Superior temporal gyrus (tissue), 1 donor: ENCODE measurements around the gene DENND4C.
"Not testable (repeated sequence)": the region's sequence is repeated elsewhere in the genome, so short reads cannot be mapped to it uniquely, and the experiment has no call there.

Experiments
- DNase-seq: peaks from one replicate; pipeline ENCODE4 v3.0.0-alpha.2; 2016; ENCODE audit errors: extremely low spot score

DENND4C gene

DNA sequence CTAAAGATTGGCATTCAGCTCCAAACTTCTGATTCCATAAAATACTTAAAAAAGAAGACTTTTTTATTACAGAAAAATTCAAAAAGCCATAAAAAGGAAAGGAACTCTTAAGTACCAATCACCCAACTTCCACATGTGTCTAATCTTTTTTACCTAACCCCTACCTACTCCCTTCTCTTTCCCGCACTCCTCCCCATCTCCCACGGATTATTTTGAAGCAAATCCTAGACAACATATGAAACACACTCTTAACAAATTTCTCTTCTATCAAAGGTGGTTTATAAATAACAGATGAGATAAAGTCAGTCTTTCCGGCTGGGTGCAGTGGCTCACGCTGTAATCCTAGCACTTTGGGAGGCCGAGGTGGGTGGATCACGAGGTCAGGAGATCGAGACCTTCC is 5.9 kb upstream of the DENND4C start:
- no peak for DNase-seq

DNA sequence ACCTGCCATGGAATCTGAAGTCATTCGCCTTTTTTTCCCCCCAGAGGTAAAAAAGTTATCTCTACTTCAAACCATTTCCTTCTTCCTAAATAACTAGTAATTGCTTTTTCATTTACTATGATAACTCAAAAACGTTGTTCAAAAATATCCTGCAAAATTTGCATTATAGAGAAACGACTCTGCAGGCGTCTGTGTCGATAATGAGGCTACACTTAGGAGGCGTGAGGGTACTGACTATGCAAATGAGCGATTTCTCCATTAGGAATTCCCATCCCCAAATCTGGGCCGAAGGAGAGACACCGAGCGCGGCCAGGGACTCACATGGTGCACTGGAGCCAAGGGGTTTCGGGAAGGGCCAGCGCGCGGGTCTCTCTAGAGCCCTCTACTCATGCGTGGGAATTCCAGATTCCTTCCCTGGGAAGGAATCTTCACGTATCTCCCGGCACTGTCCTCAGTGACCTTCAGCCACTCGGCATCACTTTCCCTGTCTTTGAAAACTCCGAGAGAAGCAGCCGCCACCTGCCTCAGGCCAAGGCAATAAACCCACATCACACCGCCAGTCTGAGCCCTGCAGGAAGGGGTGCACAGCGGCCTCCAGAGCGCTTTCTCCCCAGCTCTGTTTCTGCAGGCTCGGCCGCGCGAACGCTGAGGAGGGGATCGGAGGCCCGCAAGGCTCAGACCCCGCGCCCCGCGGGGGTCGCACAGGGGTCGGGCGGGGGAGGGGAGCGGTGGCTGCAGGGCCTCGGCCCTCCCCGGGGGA is 718 bp upstream of the DENND4C start:
- peak; percentile 64 for DNase-seq

DNA sequence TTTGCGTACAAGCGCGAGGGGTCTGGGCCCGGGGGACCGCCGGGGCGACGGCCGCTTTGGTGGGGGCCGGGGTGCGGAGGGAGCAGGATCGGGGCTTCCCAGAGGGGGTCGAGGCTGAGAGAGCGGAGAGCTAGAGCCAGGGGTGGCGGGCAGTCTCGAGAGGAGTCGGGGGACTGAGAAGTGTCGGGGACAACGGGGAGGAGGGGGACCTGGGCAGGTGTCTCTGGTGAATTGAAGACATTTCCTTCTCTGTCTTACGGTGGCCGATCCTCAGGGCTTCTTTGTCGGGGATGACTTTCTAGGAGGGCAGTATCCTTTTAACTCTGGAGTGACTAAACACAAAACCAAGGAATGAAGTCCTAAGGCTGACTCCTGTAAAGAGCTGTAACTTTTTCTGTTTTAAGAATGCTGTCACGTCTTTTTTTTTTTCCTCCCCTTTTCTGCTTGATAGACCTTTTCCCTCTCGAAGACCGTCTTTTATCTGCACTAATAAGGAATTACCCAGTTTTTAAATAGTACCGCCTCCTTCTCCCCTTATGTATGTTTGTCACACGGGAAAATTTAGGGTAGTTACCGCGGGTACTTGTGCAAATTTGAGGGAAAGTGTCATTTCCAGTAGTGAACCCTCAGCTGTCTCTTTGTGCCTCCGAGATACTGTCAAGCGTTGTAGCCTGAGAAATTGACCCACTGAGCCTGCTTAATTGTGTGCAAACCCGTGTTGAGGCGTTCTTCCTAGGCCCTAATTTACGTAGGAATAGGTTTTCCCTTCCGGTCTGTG is 822 bp downstream of the DENND4C start:
- DNase-seq: peak; percentile 45

DNA sequence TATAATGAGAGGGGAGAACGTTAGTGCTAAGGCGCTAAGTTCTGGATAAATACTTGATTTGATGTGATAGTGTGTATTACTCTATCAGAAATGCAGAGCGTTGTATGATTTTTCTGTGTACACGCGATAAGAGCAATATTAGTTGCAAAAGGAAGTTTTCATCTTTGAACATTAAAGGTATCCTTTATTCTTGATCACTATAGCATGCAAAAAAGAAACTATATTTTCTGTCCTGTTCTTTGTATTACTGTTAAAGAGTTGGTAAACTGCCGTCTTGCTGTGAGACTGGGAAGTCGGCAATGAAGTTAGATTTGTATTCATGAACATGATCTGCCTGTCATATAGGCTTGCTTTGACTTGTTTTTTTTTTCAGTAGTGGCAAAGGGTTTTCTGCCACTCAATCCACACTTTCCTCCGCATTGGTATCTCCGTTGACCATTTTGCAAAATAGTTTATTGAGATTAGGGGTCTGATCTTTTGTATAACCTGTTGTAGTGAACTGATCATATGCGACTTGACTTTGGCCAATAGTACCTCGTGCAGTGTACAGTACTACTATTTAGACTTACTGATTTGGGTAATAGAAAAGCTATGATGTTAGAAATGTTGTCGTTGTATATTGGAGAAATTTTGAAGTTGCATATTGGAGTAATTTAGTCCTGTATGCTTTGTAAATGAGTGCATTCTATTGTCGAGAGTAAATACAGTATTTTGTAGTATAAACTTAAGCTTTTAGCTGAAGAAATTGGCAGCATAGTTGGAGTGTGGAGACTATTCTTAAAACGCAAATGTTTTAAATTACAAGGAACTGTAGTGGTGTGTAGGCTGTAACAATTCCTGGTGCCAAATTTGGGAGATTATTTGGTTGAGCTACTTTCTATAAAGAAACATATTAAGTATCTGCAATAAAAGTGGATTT is 1.7 kb downstream of the DENND4C start:
- peak; percentile 57 for DNase-seq

DNA sequence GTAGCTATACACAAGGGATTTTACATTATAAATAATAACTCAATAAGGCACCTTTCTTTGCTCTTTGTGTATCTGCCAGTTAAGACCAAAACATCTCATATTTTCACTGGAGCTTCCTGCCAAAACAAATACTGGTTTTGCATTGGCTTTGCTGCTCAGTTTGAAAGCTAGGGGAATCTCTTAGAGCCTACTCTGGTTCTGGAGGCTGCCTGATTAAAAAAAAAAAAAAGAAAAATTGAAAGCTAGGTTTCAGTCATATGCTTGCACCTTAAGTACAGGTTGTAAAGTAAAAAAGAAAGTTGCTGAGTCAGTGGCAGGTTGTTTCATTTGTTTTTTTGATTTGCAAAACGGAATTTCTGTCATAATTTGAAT is 2.3 kb downstream of the DENND4C start:
- peak; percentile 26 for DNase-seq

DNA sequence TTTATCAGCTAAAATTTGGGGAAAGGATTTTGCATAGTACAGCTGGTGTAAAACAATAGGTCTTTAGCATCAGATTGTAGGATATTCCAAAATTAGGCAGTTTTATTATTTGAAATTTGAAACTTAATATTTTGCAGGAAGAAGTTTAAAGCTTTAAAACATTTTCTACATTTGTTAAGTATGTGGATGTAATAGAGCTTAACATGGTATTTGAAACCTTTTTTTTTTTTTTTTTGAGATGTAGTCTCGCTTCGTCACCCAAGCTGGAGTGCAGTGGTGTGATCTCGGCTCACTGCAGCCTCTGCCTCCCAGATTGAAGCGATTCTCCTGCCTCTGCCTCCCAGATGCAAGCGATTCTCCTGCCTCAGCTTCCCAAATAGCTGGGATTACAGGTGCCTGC is 2.9 kb downstream of the DENND4C start:
- no peak for DNase-seq

DNA sequence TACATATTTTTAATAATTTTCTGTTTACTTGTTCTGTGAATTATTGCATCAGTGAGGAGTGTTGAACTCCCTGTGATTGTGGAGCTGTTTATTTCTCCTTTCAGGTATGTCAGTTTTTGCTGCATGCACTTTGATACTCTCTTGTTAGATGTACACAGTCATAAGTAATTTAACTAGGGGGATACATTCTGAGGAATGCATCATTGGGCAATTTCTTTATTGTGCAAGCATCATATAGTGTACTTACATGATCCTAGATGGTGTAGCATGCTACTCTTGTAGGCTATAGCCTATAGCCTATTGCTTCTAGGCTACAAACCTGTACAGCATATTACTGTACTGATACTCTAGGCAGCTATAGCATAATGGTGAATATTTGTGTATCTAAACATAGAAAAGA is 9.5 kb downstream of the DENND4C start:
- DNase-seq: no peak

DNA sequence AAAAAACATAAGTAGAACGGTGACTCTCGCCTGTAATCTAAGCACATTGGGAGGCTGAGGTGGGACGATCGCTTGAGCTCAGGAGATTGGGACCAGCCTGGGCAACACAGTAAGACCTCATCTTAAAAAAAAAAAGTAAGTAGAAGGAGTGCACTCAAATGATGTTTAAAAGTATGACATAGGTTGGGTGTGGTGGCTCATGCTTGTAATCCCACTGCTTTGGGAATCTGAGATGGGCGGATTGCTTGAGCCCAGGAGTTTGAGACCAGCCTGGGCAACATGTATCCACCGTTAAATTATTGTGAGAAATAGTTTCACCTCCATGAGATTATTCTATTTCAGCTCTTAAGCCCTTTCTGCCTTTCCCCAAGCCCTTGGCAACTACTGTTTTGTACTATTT is 11.2 kb downstream of the DENND4C start:
- DNase-seq: no peak

DNA sequence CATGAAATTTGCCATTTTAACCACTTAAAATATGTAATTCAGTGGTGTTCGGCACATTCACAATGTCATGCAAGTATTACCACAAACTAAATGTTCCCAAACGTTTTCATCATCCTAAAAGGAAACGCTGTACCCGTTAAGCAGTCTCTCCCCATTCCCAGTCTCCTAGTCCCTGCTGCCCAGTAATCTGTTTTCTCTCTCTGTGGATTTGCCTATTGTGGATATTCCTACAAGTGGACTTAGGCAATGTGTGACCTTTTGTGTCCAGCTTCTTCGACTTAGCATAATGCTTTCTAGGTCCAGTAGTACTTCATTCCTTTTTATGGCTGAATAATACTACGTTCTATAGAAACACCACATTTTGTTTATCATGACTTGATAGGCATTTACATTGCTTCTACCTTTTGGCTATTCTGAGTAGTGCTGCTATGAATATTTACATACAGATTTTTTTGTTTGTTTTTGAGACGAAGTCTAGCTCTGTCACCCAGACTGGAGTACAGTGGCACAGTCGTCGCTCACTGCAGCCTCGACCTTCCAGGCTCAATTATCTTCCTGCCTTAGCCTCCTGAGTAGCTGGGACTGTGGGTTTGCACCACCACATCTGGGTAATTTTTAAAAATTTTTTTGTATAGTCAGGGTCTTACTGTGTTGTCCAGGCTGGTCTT is 13.0 kb downstream of the DENND4C start:
- DNase-seq: no peak

DNA sequence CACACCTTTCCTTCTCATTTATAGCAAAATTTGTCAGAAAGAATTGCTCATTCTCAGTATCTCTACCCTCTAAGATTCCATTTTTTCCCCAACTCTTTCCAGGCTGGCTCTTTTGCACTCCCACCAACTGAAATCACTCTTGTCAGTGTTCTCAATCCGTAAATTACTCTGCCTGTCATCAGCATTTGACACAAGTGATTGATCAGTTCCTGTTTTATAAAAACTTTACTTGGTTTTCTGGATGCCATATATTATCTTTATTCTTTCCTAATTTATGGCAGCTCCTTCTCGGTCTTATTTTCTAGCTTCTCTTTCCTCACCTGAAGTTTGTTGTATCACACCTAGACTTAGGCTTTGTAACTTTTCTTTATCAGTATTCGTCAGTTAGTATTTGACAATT is 16.4 kb downstream of the DENND4C start:
- no peak for DNase-seq

DNA sequence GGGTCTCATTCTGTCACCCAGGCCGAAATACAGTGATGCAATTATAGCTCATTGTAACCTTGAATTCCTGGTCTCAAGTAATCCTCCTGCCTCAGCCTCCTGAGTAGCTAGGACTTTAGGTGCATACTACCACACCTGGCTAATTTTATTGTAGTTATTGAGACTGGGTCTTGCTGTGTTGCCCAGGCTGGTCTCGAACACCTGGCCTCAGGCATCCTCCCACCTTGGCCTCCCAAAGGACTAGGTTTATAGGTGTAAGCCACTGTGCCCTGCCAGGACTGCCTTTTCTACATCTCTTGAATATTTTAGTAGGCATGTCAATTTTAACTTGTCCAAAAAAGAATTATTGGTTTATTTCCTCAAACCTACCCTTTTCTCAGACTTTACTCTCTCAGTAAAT is 16.9 kb downstream of the DENND4C start:
- DNase-seq: no peak

DNA sequence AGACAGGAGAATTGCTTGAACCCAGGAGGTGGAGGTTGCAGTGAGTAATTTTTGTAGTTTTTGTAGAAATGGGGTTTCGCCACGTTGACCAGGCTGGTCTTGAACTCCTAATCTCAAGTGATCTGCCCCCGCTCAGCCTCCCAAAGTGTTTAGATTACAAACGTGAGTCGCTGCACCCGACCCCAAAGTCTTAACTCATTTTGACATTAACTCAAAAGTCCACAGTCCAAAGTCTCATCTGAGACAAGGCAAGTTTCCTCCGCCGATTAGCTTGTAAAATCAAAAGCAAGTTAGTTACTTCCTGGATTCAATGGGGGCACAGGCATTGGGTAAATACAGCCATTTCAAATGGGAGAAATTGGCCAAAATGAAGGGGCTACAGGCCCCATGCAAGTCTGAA is 19.9 kb downstream of the DENND4C start:
- DNase-seq: not testable (repeated sequence)

DNA sequence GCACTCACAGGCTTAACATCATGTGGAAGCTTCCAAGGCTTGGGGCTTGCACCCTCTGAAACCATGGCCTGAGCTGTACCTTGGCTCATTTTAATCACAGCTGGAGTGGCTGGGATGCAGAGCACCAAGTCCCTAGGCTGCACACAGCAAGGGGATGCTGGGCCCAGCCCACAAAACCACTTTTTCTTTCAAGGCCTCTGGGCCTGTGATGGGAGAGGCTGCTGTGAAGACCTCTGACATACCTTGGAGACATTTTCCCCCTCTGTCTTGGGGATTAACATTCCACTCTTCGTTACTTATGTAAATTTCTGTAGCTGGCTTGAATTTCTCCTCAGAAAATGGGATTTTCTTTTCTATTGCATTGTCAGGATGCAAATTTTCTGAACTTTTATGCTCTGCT is 20.7 kb downstream of the DENND4C start:
- not testable (repeated sequence) for DNase-seq

DNA sequence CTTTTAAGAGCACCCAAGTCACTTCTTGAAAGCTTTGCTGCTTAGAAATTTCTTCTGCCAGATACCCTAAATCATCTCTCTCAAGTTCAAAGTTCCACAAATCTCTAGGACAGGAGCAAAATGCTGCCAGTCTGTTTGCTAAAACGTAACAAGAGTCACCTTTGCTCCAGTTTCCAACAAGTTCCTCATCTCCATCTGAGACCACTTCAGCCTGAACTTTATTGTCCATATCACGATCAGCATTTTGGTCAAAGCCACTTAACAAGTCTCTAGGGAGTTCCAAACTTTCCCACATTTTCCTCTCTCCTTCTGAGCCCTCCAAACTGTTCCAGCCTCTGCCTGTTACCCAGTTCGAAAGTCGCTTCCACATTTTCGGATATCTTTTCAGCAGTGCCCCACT is 21.1 kb downstream of the DENND4C start:
- not testable (repeated sequence) for DNase-seq

DNA sequence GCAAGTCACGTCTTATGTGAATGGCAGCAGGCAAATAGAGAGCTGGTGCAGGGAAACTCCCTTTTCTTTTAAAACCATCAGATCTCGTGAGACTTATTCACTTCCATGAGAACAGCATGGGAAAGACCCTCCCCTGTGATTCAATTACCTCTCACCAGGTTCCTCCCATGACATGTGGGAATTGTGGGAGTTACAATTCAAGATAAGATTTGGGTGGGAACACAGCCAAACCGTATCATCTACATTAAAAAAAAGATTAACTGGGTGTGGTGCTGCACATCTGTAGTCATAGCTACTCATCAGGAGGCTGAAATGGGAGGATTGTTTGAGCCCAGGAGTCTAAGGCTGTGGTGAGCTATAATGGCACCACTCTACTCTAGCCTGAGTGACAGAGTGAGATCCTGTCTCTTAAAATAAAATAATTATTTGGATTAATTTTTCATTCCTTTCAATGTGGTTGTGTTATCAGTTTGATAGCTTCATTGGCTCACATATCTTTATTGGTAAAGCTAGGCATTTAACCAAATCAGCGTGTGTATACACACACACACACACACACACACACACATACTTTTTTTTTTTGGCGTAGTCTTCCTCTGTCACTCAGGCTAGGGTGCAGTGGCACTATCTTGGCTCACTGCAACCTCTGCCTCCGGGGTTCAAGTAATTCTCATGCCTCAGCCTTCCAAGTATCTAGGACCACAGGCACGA is 21.8 kb downstream of the DENND4C start:
- no peak for DNase-seq

DNA sequence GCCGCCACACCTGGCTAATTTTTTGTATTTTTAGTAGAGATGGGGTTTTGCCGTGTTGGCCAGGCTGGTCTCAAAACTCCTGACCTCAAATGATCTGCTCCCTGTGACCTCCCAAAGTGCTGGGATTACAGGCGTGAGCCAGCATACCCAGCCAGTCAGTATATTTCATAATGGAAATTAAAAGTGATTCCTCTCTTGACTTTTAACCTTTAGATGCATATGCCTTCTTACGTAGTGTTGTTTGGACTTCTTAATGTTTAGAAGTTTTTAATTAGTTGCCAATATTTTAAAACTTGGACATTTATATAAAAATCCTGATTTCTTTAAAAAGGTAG is 22.4 kb downstream of the DENND4C start:
- no peak for DNase-seq

DNA sequence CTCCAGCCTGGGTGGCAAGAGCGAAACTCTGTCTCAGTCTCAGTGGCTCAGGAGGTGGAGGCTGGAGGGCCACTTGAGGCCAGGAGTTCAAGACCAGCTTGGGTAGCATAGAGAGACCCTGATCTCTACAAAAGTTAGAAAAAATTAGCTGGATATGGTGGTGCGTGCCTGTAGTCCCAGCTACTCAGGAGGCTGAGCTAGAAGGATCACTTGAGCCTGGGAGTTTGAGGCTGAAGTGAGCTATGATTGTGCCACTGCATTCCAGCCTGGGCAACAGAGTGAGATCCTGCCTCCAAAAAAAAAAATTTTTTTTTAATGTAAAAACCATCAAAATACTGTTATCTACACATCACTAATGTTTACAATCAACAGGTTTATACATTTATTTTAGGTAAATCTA is 24.6 kb downstream of the DENND4C start:
- no peak for DNase-seq

DNA sequence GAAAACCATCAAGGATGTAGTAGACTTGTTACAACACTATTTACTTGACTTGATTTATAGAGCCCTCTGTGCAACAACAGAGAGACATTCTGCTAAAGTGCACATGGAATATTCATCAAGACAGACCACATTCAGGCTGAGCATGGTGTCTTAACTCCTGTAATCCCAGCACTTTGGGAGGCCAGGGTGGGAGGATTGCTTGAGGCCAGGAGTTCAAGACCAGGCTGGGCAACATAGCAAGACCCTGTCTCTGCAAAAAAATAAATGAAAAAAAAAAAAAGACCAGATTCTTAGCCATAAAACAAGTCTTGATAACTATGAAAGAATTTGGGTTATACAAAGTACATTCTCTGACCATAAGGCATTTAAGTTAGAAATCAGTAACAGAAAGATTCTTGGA is 25.3 kb downstream of the DENND4C start:
- peak; percentile 25 for DNase-seq

DNA sequence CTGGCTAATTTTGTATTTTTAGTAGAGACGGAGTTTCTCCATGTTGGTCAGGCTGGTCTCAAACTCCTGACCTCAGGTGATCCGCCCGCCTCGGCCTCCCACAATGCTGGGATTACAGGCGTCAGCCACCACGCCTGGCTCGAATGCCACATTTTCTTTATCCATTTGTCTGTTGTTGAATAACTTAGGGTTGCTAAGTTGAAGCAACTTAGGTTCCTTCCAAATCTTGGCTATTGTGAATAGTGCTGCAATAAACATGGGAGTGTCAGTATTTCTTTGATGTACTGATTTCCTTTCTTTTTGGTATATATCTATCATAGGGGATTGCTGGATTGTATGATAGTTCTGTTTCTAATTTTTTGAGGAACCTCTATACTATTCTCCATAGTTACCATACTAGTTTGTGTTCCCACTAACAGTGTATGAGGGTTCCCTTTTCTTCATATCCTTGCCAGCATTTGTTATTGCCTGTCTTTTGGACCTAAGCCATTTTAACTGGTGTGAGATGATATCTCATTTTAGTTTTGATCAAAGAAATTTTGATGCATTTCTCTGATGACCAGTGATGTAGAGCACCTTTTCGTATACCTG is 29.3 kb downstream of the DENND4C start:
- not testable (repeated sequence) for DNase-seq

DNA sequence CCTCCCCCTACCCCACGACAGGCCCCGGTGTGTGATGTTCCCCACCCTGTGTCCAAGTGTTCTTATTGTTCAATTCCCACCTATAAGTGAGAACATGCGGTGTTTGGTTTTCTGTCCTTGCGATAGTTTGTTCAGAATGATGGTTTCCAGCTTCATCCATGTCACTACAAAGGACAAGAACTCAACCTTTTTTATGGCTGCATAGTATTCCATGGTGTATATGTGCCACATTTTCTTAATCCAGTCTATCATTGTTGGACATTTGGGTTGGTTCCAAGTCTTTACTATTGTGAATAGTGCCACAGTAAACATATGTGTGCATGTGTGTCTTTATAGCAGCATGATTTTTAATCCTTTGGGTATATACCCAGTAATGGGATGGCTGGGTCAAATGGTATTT is 35.1 kb downstream of the DENND4C start:
- not testable (repeated sequence) for DNase-seq
